Stimulated activated naive CD4-positive, alpha-beta T cell (primary cell): ENCODE measurements around the gene PODXL2.

Source experiments
- DNase-seq, 6 experiments: peaks; one replicate each; lab custom pipeline; 2025; lab: John Stamatoyannopoulos, UW

The PODXL2 gene

DNA sequence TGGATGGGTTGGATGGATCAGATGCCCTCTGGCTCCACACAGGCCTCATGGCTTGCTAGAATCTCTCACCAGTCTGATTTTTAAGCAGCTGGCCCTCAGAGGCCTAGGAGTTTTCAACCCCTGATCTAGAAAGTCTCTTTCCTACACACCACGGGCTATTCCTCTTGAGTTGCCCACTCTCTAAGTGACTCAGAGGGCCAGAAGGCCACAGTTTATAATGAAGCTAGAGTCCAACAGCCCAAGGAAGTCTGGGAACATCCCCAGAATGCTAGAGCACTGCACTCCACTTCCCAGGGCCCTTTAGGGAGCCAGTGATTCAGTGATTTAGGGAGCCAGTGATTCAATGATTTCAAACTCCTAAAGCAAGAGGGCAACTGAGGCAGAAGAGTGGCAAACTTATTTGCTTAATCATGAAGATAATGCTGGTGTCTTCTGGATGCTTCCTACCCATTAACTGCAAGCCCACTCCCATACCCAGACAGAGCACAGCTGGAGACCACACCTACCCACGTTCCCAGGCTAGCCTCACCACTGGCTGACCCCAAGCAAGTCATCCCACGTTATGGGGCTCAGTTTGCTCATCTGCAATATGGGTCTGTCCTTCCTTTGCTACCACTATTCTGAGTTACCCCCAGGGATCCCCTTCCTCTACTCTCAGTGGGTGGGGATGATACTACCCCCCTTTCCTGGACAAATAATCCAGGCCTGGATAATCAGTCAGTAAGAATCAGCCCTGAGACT is 80.5 kb downstream of the PODXL2 start:
- no peak for DNase-seq

DNA sequence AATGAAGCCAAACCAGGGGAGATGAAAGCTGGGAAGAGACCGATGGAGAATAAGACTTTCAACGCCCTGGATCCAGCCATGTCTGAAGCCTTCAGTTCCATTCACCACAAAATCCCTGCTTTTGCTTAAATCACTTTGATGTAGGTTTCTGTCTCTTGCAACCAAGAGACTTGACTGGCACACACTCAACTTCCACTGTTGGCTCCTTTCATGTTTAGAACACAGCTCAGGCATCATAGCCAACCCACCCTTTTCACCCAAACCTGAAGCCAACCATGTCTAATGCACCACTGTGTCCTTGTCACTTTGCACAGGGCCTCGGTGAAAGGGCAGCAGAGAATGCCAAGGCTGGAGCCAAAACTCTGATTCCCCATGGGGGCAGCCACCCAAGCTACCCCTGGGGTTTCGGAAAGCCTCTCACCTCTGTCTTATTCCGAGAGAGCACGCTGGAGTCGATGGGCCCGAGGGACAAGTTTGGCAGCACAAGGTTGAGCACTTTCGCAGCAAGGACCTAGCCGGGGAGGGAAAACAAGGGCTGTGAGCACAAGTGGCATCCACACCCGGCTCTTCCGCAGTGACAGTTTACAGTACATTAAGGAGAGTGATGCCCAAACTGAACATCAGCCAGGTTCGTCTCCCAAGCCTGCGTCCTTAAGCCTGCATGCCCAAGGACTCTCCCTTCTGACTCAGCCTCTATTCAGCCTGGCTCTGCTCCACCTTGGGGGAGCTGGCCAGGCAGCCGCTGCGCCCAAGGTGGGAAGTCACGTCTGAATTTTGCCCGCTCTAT is 81.4 kb downstream of the PODXL2 start:
- no peak for DNase-seq

DNA sequence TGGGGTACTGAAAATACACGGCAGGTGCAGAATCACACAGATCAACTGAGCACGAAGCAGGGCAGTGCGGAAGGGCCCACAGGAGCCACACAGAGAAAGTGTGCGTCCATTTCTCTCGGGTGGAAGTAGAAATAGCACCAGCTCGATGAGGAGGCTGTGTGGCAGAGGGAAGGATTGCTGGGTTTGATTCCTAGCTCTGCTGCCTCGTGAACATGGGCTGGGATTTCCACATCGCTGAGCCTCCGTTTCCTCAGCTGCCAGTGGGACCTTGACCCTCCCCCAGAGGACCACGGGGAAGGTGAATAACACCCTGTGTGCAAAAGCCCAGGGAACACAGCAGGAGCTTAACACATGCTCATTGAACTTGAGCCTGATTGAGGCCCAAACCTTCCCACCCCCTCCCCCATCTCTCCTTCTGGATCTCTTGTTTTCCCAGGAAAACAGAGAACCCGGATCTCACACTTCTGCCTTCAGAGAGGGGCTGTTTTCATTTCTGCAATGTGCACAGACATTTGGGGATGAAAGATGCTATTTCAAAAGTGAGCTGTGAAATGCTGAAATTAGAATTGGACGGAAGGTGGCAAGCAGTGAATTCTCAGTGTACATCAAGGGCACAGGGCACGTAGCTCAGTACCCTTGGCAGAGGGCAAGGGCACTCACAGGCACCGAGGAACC is 82.2 kb downstream of the PODXL2 start:
- DNase-seq: no peak

DNA sequence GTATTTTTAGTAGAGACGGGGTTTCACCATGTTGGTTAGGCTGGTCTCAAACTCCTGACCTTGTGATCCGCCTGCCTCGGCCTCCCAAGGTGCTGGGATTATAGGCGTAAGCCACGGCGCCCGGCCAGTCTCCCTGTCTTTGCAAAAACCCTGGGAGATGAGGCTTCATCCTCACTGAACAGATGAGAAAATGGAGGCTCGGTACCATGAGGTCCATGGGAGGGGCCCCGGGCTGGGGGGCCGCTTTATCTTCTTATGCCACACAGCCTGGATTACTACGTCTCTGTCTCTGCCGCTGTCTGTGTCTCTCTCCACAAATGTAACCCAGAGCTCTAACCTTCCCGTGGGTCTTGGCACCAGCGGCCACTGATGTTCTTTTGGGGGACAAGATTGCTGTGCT is 82.9 kb downstream of the PODXL2 start:
- DNase-seq: no peak

DNA sequence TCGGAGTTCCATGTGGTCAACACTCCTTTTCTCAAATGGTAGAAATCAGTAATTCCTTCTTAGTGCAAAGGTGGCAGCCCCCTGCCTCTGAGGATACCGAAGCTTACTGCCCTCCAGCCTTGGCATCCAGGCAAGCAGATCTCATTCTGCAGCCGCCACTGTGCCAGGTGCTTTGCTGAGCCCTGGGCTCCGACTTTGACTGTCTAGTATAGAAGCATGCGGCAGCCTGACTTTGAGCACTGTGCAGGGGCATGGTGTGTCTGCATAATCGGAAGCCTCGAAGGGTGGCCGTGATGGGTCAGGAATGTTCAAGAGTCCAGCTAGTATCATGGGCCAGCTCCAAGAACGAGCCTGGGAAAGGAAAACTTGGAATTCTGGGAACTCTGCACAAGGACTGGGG is 83.5 kb downstream of the PODXL2 start:
- no peak for DNase-seq

DNA sequence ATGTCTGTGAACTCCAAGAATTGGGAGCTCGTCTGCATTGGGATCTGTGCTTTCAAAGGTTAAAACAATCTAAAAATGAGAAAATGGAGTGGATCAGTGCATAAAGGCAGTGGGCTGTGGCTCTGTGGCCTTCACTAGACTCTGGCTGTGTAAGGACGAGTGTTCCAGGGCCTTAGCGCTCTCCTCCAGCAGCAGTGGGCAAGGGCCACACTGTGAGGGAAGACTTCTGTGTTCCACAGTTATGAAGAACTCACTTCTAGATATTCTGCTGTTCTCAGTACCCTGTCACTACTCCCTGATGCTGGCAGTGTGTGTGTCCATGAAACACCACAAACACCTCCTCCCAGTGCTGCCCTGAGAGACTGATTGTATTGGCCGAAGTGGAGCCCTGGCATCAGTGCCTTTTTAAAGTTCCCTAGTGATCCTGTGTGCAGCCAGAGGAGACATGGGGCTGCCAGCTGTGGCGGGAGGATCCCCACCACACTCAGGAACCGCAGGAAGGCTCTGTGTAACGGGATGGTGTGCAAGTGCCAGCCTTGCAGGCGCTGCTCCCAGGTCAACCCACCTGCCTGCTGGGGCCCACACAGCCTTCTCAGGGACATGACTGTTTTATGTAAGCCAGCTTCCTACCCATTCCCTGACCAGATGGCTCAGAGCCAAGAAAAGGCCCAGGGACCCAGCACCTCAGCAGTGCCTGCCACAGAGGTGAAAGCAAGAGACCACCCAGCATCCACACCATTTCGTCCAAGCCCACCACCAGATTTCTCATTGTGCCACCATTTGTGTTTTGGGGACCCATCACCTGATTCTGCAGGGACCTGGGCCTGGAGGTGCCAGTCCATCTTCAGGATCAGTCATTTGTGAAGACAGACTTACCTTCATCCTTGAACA is 84.1 kb downstream of the PODXL2 start:
- DNase-seq: no peak

DNA sequence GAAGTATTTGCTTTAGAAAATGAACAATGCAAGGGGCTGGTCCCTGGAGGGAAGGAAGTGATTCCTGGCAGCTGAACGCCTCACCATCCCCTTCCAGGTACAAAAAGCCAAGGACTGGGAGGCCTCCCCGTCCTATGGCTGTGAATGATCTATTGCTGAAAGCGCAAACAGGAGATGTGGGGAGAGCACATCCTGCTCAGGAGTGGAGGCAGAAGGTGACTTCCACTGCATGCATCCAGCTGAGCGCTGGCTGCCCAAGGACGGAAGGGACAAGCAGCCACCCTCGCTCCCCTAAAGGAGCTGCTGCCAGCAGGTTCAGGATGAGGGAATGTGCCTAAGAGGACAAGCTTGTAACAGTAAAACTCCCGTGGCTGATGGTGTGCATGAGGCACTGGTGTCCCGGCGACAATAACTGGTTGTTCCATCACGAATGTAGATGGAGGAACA is 85.2 kb downstream of the PODXL2 start:
- no peak for DNase-seq

DNA sequence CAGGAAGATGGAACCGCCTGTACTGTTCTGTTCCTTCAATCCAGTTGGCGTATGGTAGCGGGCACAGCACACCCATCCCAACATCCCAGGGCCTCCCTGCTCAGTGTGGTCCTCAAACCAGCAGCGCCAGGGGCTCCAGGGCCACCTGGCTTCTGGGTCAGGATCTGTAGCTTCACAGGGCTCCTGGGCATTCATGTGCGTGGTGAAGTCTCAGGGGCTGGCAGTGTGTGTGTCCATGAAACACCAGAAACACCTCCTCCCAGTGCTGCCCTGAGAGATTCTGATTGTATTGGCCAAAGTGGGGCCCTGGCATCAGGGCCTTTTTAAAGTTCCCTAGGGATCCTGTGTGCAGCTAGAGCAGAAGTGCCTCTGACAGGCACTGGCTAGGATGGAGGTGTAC is 85.9 kb downstream of the PODXL2 start:
- no peak for DNase-seq

DNA sequence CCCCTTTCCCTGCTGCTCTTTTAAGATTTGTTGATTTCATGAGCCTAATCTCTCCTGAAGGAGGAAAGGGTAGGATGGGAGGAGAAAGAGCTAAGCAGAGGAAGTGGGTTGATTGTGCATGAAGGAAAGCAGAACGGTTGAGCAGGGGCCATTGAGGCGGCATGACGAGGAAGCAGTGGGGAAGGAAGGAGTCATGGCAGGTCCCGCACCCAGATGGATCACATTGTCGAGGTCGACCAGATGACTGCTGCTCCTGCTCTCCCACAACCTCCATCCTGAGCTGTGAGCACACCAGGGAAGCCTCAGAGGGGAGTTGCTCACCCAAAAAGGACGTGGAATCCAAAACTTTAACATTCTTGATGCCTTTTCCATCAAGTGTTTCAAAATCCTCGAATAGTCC is 86.5 kb downstream of the PODXL2 start:
- DNase-seq: no peak

DNA sequence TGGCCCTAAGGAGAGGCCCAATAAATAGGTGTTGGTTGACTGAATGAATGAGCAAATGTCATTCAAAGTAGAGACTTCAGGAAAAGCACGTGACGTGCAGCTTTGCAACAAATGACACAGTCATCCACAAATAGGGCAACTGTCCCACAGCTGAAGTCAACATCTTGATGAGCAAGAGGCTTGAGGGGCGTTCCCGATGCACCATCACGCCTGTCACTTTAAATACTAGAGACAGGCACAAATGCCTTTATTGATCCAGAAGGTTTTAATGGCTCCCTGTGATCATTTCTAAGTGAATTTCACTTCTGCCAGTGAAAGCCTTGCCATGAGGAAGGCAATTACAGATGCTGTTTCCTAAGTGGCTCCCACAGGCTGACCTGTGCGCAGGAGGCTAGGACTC is 87.4 kb downstream of the PODXL2 start:
- DNase-seq: no peak

DNA sequence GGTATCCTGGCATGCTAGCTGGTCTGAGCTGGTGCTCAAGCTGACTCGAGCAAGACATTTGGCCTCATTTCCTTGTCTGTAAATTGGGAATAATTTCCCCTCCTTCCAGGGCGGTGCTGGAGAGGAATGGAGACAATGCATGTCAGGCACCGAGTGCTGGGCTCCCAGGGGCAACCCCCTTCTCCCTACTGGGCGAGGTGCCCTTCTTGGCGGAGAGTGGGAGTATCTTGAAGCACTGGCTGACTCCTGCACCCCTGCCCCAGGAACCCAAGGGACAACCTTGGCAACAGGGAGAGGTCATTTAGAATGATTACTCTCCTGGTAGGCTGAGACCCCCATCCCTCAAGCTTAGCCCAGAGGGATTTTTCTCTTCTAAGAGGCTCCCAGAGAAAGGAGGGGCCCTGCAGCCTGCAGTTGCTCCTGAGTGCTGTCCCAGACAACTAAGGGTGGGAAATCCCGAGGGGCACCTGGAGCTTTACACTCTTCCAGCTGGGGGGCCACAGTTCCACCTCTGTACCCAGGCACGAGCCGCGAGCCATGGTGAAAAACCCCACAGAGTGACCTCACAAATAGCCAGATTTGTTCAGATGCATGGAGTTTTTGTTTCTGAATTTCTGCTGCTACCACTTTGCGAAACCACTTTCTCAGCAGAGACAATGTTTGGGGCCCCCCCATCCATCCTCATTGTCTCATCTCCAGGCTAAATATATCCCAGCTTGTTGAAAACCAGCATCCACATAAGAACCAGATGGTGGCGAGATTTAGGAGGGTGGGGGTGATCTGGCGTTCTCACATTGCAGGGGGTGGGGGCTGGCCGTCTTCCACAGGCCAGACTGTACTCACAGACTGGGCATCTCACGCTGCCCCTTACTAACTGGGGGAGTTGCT is 88.6 kb downstream of the PODXL2 start:
- DNase-seq: no peak

DNA sequence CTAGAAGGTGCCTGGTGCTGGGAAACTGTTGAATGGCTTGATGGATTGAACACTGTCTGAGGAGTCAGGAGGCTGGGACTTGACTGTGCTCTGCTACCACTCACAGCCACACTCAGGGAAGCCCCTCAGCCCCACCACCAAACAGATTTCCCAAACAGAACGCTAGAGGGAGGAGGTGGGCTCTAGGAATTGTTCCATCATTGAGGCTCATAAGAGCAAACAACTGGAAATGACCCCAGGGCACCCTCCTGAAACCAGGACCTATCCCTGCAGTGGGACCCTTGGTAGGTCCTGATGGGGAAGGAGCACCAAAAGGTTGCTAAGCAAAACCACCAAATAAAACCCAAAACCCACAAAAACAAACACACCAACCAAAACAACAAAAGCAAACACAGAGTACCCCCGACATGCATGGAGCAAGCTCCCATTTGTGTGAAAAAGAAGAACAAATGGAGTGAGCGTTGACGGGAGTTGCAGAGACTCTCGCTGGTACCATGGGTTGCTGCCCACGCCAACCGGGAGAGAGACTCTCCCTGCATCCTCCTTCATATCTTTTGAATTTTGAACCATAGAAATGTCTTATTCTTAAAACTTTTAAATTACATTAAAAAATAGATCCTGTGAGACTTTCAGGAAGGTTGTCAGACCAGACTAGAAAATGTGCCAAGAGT is 89.4 kb downstream of the PODXL2 start:
- DNase-seq: no peak

DNA sequence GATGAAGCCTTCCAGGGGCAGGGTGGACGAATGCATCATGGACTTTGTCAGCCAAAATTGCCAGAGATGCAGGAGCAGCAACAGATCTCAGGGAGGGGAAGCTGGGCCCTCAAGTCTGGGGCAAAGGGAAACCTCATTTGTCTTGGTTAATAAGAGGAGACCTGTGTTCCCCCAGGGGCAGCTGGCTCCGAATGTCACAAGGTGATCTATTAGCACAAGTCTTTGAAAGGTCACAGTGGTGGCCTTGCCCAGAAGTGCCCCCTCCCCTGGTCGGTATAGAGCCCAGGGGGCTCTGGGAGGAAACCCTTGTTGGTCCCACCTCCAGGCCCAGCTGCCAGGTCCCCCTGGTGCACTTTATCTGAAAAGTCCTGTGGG is 89.9 kb downstream of the PODXL2 start:
- no peak for DNase-seq

DNA sequence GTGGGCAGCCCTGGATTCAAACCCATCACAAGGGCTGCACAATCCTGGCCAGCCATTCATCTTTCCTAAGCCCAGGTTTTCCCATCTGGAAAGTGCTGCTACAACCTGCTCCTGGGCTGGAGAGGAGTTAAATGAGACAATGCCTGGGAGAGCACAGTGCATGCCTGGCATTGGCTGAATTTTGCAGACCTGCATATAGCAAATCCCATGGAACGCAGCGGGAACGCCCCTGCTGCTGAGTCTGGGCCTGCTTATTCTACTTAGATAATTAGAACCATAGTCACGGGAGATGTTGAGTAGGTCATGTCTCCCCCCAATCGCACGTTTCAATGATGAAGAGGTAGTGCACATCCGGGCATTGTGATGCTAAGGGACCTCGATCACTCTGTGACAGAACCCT is 90.4 kb downstream of the PODXL2 start:
- DNase-seq: no peak

DNA sequence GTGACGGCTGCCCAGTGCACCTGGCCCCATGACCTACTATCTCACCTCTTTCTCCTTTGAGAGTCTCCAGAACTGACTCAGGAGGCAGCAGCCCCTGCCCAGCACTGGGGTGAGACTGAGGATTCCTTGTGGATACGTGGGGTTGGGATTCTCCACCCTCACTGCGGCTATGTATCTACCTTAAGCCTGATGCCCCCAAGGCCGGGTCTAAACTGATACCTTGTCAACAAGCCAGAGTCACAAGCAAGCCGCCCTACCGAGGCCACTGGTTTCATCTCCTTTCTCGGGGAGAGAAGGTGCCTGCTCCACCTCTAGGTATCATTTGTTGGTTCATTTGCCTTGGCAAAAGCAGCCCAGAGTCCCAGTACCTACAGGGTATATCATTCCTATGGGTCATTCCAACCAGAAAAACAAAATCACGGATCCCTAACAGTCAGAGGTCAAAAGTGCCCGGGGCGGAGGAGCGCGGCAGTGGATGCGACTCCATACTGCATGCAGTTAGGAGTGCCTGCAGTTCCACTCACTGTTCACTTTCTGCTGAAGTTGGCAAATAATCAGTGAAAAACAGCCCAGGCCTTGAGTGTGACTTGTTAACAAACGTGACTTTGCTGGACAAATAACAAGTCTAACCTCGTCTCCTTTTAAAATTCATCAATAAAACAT is 91.3 kb downstream of the PODXL2 start:
- no peak for DNase-seq

DNA sequence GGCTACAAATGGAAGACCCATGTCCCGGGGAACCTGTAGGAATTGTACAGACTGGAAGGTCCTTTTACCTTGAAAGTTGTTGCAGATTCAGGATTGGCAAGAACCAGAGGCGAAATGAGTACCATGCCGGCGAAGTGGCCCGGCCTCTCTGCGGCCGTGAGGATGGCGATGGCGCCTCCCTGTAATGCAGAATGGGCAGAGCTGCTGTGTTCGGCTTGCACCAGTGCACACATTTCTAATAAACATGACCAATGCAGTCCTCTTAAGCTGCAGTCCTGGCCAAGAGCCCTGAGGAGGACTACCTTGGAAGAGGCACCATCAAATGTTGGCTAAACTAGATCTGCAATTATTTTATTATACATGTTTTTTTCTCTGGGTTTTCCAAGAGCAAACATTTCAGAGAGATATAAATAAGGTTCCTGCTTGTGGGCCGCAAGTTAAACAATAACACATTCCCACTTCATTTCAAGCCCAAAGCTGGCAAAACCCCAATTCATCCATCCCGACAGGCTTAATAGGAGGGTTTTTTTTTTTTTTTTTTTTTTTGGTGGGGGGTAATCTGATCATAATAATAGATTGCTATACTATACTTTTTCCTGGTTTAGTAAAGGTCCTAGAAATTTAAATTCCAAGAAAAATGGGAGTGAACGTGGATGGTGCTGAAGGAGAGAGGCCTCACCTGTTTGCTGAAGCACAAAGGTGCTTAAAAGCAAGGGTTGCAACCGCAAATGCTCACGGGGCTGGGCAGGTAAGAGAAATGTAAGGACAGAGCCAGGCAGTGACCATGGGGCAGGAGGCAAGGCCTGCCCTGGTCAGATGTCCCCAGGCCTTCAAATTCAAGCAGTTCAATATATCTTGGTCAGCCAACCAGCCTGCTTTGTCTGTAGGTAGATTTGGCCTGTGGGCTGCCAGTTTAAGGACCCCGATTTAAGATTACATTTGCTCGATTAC is 92.3 kb downstream of the PODXL2 start:
- no peak for DNase-seq

DNA sequence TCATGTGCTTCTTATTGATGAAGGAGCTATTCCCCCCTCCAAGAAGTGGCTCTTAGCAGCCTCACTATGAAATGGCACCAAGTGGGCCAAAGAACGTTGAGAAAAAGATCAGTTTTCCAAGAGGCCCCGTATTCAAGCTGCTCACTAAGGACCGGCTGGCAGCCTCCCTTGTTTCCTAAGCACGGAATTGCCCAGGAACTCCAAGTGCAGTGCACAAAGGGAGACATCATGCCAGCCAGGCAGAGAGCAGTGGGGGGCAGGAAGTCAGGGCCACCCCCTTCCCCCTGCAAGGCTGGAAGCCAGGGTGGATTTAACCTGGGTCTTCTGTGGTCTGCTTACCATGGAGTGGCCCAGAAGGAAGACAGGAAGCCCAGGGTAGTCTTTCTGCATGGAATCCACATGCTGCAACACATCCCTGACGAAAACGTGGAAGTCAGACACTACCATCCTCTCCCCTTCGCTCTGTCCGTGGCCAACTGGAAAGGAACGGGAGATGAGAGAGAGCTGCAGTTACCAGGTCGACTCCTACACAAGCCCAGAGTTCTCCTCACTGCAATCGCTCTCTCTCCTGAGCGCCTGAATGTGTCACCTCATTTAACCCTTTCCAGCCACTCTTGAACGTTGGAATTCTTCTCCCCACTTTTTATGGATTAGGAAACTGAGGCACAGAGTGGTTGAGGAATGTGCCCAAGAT is 93.3 kb downstream of the PODXL2 start:
- no peak for DNase-seq
